ENCODE measurements around the gene POLD1. TPM values are rescaled to one million over a fixed set of nuclear protein-coding genes. Genes with fewer than 3 reads are reported as not detected.

The POLD1 gene
- total and polyA plus RNA-seq, 2 donors (not counting 3 experiments of a cell fraction or from before 2014, with no cell fraction given) = 40.9 to 63.9 TPM

- no peaks in the 10 kb centered on the region for H3K4me1 ChIP-seq (ENCODE audit: control insufficient read depth, extremely low read depth, insufficient read depth, low read length)
- no peaks in the 10 kb centered on the region for H3K9me3 ChIP-seq (replicated peaks; ENCODE audit: control insufficient read depth, insufficient read depth, low read length)
- peaks cover 0 to 2% of the 10 kb centered on the region in 2 experiments for H3K36me3 ChIP-seq (ENCODE audit: control insufficient read depth in 2 of 2, extremely low read depth in 1 of 2, insufficient read depth in 2 of 2, low read length in 2 of 2)
- no peaks in the 10 kb centered on the region for H3K27me3 ChIP-seq (ENCODE audit: control insufficient read depth in 2 of 2, insufficient read depth in 2 of 2, low read length in 2 of 2)
- intact Hi-C loops (cut with micrococcal nuclease) (no loop called here), dilution Hi-C loops (cut with MboI; ENCODE audit: extremely low pct_ligation_motif_present, low sequenced_read_pairs) (no loop called here)
- BruUV-seq (replicated peaks) = no TSS peak
- FAIRE-seq = no peak
- no peaks in the 10 kb centered on the region for H3K9me1 ChIP-seq (replicated peaks; ENCODE audit: control insufficient read depth, extremely low read depth, insufficient read depth, low read length)
- ChIA-PET POLR2A (no interaction called here), CTCF (no interaction called here)
- H3K27ac ChIP-seq (ENCODE audit: insufficient read depth, low read depth, low read length) = no peak overlapping the region
- H4K20me1 ChIP-seq (replicated peaks; ENCODE audit: control insufficient read depth, extremely low read depth, insufficient read depth, low read length) = no peaks in the 10 kb centered on the region
- DNase-seq (ENCODE audit: low read depth, low spot score) = no peak
- H3K4me2 ChIP-seq (ENCODE audit: insufficient read depth, low read length) = no peak overlapping the region
- H3K4me3 ChIP-seq (replicated peaks in 1 of 3; ENCODE audit: insufficient read depth in 1 of 3, low read depth in 1 of 3, low read length in 3 of 3) = no peak overlapping the region
- H3K9ac ChIP-seq (replicated peaks; ENCODE audit: extremely low read depth, insufficient read depth, low read length) = no peak overlapping the region
- TF ChIP-seq FOS (IDR thresholded peaks at IDR 0.05; ENCODE audit: borderline replicate concordance, insufficient read depth, low read length) = no peak
- TF ChIP-seq MYC (IDR thresholded peaks at IDR 0.05; ENCODE audit: low read depth, low read length) = no peak
- TF ChIP-seq POLR2AphosphoS5 (IDR thresholded peaks at IDR 0.05; ENCODE audit: insufficient read depth, low read depth, low read length) = no peak
- TF ChIP-seq, protein P1, sequence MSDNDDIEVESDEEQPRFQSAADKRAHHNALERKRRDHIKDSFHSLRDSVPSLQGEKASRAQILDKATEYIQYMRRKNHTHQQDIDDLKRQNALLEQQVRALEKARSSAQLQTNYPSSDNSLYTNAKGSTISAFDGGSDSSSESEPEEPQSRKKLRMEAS (IDR thresholded peaks at IDR 0.05; ENCODE audit: insufficient read depth, insufficient read length) = no peak
- TF ChIP-seq CTCF (IDR thresholded peaks at IDR 0.05; ENCODE audit: extremely low read depth in 1 of 2, insufficient read depth in 1 of 2, low read depth in 1 of 2, low read length in 2 of 2) = no peak
- no peak for TF ChIP-seq POLR2A (IDR thresholded peaks at IDR 0.05; ENCODE audit: low read depth, low read length)
- TF ChIP-seq EZH2 (IDR thresholded peaks at IDR 0.05; ENCODE audit: borderline replicate concordance, low read depth, low read length, severe bottlenecking) = no peak
- TF ChIP-seq GATA2 (IDR thresholded peaks at IDR 0.05; ENCODE audit: insufficient read depth, insufficient read length, low read depth, low read length) = no peak
- TF ChIP-seq JUN (IDR thresholded peaks at IDR 0.05; ENCODE audit: borderline replicate concordance, insufficient read depth, insufficient read length, low read depth) = no peak
- H3K79me2 ChIP-seq (ENCODE audit: control insufficient read depth, insufficient read depth, low read length) = no peaks in the 10 kb centered on the region
- H2AFZ ChIP-seq (ENCODE audit: low read depth, low read length) = no peak overlapping the region
These were observed 22.1 kb downstream of the POLD1 start for GRCh38 chr19:50406156-50406820.
